Activated T-helper 17 cell treated with anti-CD3 and anti-CD28 coated beads, Interleukin-2, amount 50 U/mL, for 72 hours (primary cell): Measurements from ENCODE around the gene CPD. TPM values are rescaled to one million over a fixed set of nuclear protein-coding genes. Genes with fewer than 3 reads are reported as not detected.
"Not testable (repeated sequence)": the region's sequence is repeated elsewhere in the genome, so short reads cannot be mapped to it uniquely, and the experiment has no call there.

Experiments used
- ATAC-seq: fragments of 150-1000 bp; cut with Tn5 transposase; replicated peaks from 2 replicates; pipeline ENCODE4 v1.10.0; 2021; ENCODE audit warnings: mild to moderate bottlenecking, moderate library complexity
- H3K27ac Mint-ChIP-seq: one replicate; pipeline ENCODE4 v1.8.0; 2022; ENCODE audit warnings: mixed read lengths
- H3K27me3 Mint-ChIP-seq: one replicate; pipeline ENCODE4 v1.8.0; 2022; ENCODE audit warnings: mixed read lengths
- H3K36me3 Mint-ChIP-seq: one replicate; pipeline ENCODE4 v1.8.0; 2022; ENCODE audit warnings: low read depth, mild to moderate bottlenecking, mixed read lengths
- H3K4me1 Mint-ChIP-seq: one replicate; pipeline ENCODE4 v1.8.0; 2022; ENCODE audit warnings: mixed read lengths
- H3K4me3 Mint-ChIP-seq: one replicate; pipeline ENCODE4 v1.8.0; 2022; ENCODE audit warnings: mild to moderate bottlenecking, mixed read lengths
- H3K9me3 Mint-ChIP-seq: one replicate; pipeline ENCODE4 v1.8.0; 2022; ENCODE audit warnings: mixed read lengths
- total RNA-seq, 2 donors: library from RNA; stranded (reverse); gene quantifications; one replicate each; pipeline ENCODE4 v1.2.3, GENCODE V29; 2022

CPD gene
- total RNA-seq, 2 donors from 2014 or later, result 25.9 to 34.7 TPM

- no peaks in the 10 kb centered on the region for H3K9me3 Mint-ChIP-seq
- peaks cover 3% of the 10 kb centered on the region for H3K4me1 Mint-ChIP-seq
- peaks cover 79% of the 10 kb centered on the region for H3K36me3 Mint-ChIP-seq
- no peak overlapping the region for H3K4me3 Mint-ChIP-seq
- H3K27me3 Mint-ChIP-seq, result no peaks in the 10 kb centered on the region
- no peak overlapping the region for H3K27ac Mint-ChIP-seq
- peak; percentile 31 for ATAC-seq
Observed at GRCh38 chr17:30389756-30390300, 11.1 kb downstream of the CPD start.

GRCh38 chr17:30391534-30391933 is 12.8 kb downstream of the CPD start:
- Mint-ChIP-seq H3K4me1 (peaks cover 3% of the 10 kb centered on the region), H3K36me3 (peaks cover 66% of the 10 kb centered on the region), H3K27me3 (no peaks in the 10 kb centered on the region), H3K4me3 (no peak overlapping the region), H3K27ac (no peak overlapping the region), H3K9me3 (no peaks in the 10 kb centered on the region)
- no peak for ATAC-seq

GRCh38 chr17:30393491-30393890 is 14.8 kb downstream of the CPD start:
- no peak overlapping the region for H3K27ac Mint-ChIP-seq
- peaks cover 7% of the 10 kb centered on the region for H3K4me1 Mint-ChIP-seq
- H3K9me3 Mint-ChIP-seq, result no peaks in the 10 kb centered on the region
- no peak for ATAC-seq
- H3K4me3 Mint-ChIP-seq, result no peak overlapping the region
- H3K36me3 Mint-ChIP-seq, result peaks cover 58% of the 10 kb centered on the region
- no peaks in the 10 kb centered on the region for H3K27me3 Mint-ChIP-seq

GRCh38 chr17:30393911-30394867 is 15.5 kb downstream of the CPD start:
- Mint-ChIP-seq H3K4me3 (no peak overlapping the region), H3K27me3 (no peaks in the 10 kb centered on the region), H3K4me1 (peaks cover 7% of the 10 kb centered on the region), H3K9me3 (no peaks in the 10 kb centered on the region), H3K36me3 (peaks cover 57% of the 10 kb centered on the region), H3K27ac (no peak overlapping the region)
- no peak for ATAC-seq

GRCh38 chr17:30395398-30396022 is 16.8 kb downstream of the CPD start:
- H3K9me3 Mint-ChIP-seq, result no peaks in the 10 kb centered on the region
- no peak for ATAC-seq
- no peak overlapping the region for H3K27ac Mint-ChIP-seq
- peaks cover 7% of the 10 kb centered on the region for H3K4me1 Mint-ChIP-seq
- H3K36me3 Mint-ChIP-seq, result peaks cover 44% of the 10 kb centered on the region
- no peak overlapping the region for H3K4me3 Mint-ChIP-seq
- H3K27me3 Mint-ChIP-seq, result no peaks in the 10 kb centered on the region

GRCh38 chr17:30396129-30396528 is 17.4 kb downstream of the CPD start:
- Mint-ChIP-seq H3K27me3 (no peaks in the 10 kb centered on the region), H3K36me3 (peaks cover 41% of the 10 kb centered on the region), H3K27ac (no peak overlapping the region), H3K9me3 (no peaks in the 10 kb centered on the region), H3K4me3 (no peak overlapping the region), H3K4me1 (peaks cover 9% of the 10 kb centered on the region)
- no peak for ATAC-seq

GRCh38 chr17:30396612-30397011 is 17.9 kb downstream of the CPD start:
- Mint-ChIP-seq H3K4me3 (no peak overlapping the region), H3K36me3 (peaks cover 41% of the 10 kb centered on the region), H3K27me3 (no peaks in the 10 kb centered on the region), H3K27ac (no peak overlapping the region), H3K9me3 (no peaks in the 10 kb centered on the region), H3K4me1 (peaks cover 12% of the 10 kb centered on the region)
- no peak for ATAC-seq

- no peaks in the 10 kb centered on the region for H3K9me3 Mint-ChIP-seq
- no peak for ATAC-seq
- H3K36me3 Mint-ChIP-seq, result peaks cover 43% of the 10 kb centered on the region
- H3K4me1 Mint-ChIP-seq, result peaks cover 17% of the 10 kb centered on the region
- H3K27me3 Mint-ChIP-seq, result no peaks in the 10 kb centered on the region
- H3K4me3 Mint-ChIP-seq, result no peak overlapping the region
- no peak overlapping the region for H3K27ac Mint-ChIP-seq
Observed at GRCh38 chr17:30398328-30399041, 19.8 kb downstream of the CPD start.

GRCh38 chr17:30401097-30401496 is 22.4 kb downstream of the CPD start:
- Mint-ChIP-seq H3K27me3 (no peaks in the 10 kb centered on the region), H3K36me3 (peaks cover 43% of the 10 kb centered on the region), H3K4me3 (no peak overlapping the region), H3K9me3 (no peaks in the 10 kb centered on the region), H3K4me1 (peaks cover 26% of the 10 kb centered on the region), H3K27ac (no peak overlapping the region)
- ATAC-seq, result no peak

- no peak for ATAC-seq
- peak overlapping the region; percentile 21 for H3K27ac Mint-ChIP-seq
- H3K9me3 Mint-ChIP-seq, result no peaks in the 10 kb centered on the region
- H3K27me3 Mint-ChIP-seq, result no peaks in the 10 kb centered on the region
- H3K4me3 Mint-ChIP-seq, result peak overlapping the region; percentile 34
- H3K4me1 Mint-ChIP-seq, result peaks cover 23% of the 10 kb centered on the region
- peaks cover 38% of the 10 kb centered on the region for H3K36me3 Mint-ChIP-seq
Observed at GRCh38 chr17:30405161-30405560, 26.4 kb downstream of the CPD start.

- not testable (repeated sequence) for H3K27me3 Mint-ChIP-seq, H3K27ac Mint-ChIP-seq, H3K9me3 Mint-ChIP-seq, ATAC-seq, H3K4me3 Mint-ChIP-seq
- Mint-ChIP-seq H3K36me3 (peaks cover 14% of the 10 kb centered on the region), H3K4me1 (peaks cover 33% of the 10 kb centered on the region)
Observed at GRCh38 chr17:30410627-30411026, 31.9 kb downstream of the CPD start.

- H3K36me3 Mint-ChIP-seq, result peaks cover 12% of the 10 kb centered on the region
- ATAC-seq, H3K4me3 Mint-ChIP-seq, H3K9me3 Mint-ChIP-seq, H3K27ac Mint-ChIP-seq, H3K27me3 Mint-ChIP-seq: not testable (repeated sequence)
- peaks cover 33% of the 10 kb centered on the region for H3K4me1 Mint-ChIP-seq
Observed at GRCh38 chr17:30412008-30412496, 33.3 kb downstream of the CPD start.

- H3K27me3 Mint-ChIP-seq, result no peaks in the 10 kb centered on the region
Observed at GRCh38 chr17:30413109-30413508, 34.4 kb downstream of the CPD start.

GRCh38 chr17:30414486-30414885 is 35.8 kb downstream of the CPD start:
- peak overlapping the region; percentile 31 for H3K27ac Mint-ChIP-seq
- H3K4me3 Mint-ChIP-seq, result no peak overlapping the region
- H3K27me3 Mint-ChIP-seq, result no peaks in the 10 kb centered on the region
- ATAC-seq, result no peak
- peaks cover 3% of the 10 kb centered on the region for H3K9me3 Mint-ChIP-seq
- peaks cover 24% of the 10 kb centered on the region for H3K36me3 Mint-ChIP-seq
- peaks cover 33% of the 10 kb centered on the region for H3K4me1 Mint-ChIP-seq

More at GRCh38 chr17:30413109-30413508, 34.4 kb downstream of the CPD start:
- H3K4me1 Mint-ChIP-seq, result peaks cover 33% of the 10 kb centered on the region
- peaks cover 14% of the 10 kb centered on the region for H3K36me3 Mint-ChIP-seq
- peak overlapping the region; percentile 94 for H3K27ac Mint-ChIP-seq
- peaks cover 3% of the 10 kb centered on the region for H3K9me3 Mint-ChIP-seq
- H3K4me3 Mint-ChIP-seq, result peak overlapping the region; percentile 71
- peak; percentile 100 for ATAC-seq
